Gastroesophageal sphincter (tissue), 4 donors: ENCODE results near the gene ZNF385A. TPM values are rescaled to one million over a fixed set of nuclear protein-coding genes. Genes with fewer than 3 reads are reported as not detected.
"Not testable (repeated sequence)": the region's sequence is repeated elsewhere in the genome, so short reads cannot be mapped to it uniquely, and the experiment has no call there.

ENCODE experiments used
- ATAC-seq: fragments of 150-250 bp; one replicate; pipeline ENCODE4 v1.9.1; 2016; ENCODE audit warnings: mild to moderate bottlenecking, moderate library complexity
- H3K27ac ChIP-seq, 4 donors: fragments of 200-600 bp; sonication (generic) in 3 of 4; 1 replicate in 3 of 4; 2 replicates in 1 of 4; pipeline ENCODE4 v1.5.1; 2016 to 2019
- H3K27me3 ChIP-seq: fragments of 200-600 bp; sonication (generic); one replicate; pipeline ENCODE4 v1.5.1; 2019
- H3K36me3 ChIP-seq, 2 donors: fragments of 200-600 bp; sonication (generic); one replicate each; pipeline ENCODE4 v1.5.1; 2019; ENCODE audit warnings: control low read depth in 1 of 2
- H3K4me1 ChIP-seq, 3 donors: fragments of 200-600 bp; sonication (generic); 1 replicate in 2 of 3; 2 replicates in 1 of 3; pipeline ENCODE4 v1.5.1; 2016 to 2019; ENCODE audit warnings: control low read depth in 2 of 3
- H3K4me3 ChIP-seq, 2 donors: fragments of 200-600 bp; sonication (generic); one replicate each; pipeline ENCODE4 v1.5.1; 2019; ENCODE audit warnings: mild to moderate bottlenecking in 1 of 2, moderate library complexity in 1 of 2
- H3K9me3 ChIP-seq, 3 donors: fragments of 200-600 bp; sonication (generic); one replicate each; pipeline ENCODE4 v1.5.1; 2017 to 2019; ENCODE audit warnings: control low read depth in 2 of 3
- EP300 ChIP-seq: sonication (generic); formaldehyde crosslinking; IDR thresholded peaks from one replicate; pipeline ENCODE4 v1.6.1; 2017; ENCODE audit warnings: antibody characterized with exemption, mild to moderate bottlenecking
- POLR2A ChIP-seq, 2 donors: fragments of 450-650 bp; IDR thresholded peaks; one replicate each; pipeline ENCODE4 v1.6.1; 2017; ENCODE audit warnings: antibody characterized with exemption in 2 of 2, mild to moderate bottlenecking in 2 of 2, moderate library complexity in 1 of 2
- POLR2AphosphoS5 ChIP-seq: sonication (generic); formaldehyde crosslinking; IDR thresholded peaks from one replicate; pipeline ENCODE4 v1.6.1; 2017; ENCODE audit warnings: antibody characterized with exemption
- WGBS, 2 donors: methylation state at CpG; one replicate each; pipeline ENCODE4 v1.1.5; 2018; ENCODE audit warnings: low coverage in 1 of 2; 5-methylcytosine and 5-hydroxymethylcytosine counted together
- total RNA-seq, 4 donors: library from RNA; depleted of rRNA; stranded (reverse); fragments of >200 nt; gene quantifications; one replicate each; pipeline ENCODE4 v1.1.0, GENCODE V29; 2016
- TF ChIP-seq, protein P1 (sequence below), 4 experiments: fragments of 200-600 bp in 2 of 4; fragments of 450-650 bp in 2 of 4; sonication (generic) in 1 of 4; IDR thresholded peaks; one replicate each; pipeline ENCODE4 v1.5.1; 2017 to 2019; ENCODE audit warnings: antibody characterized with exemption in 4 of 4, mild to moderate bottlenecking in 2 of 4, moderate library complexity in 2 of 4

ZNF385A gene
- total RNA-seq, 4 donors from 2014 or later: 7.5 to 28.0 (median 19.5) TPM

GRCh38 chr12:54355104-54355815, 29.3 kb downstream of the ZNF385A start:
- no peak for ATAC-seq
- Histone ChIP-seq H3K27ac (peak overlapping the region in 1 of 4 donors; percentile 91), H3K9me3 (no peaks in the 10 kb centered on the region), H3K36me3 (peaks cover 0 to 12% of the 10 kb centered on the region in 2 donors), H3K4me3 (no peak overlapping the region), H3K27me3 (no peaks in the 10 kb centered on the region), H3K4me1 (peaks cover 4 to 80% (median 22%) of the 10 kb centered on the region in 3 donors)
- WGBS, 2 donors: 60 to 64% methylated on average over 4 to 6 of the region's 6 CpGs
- TF ChIP-seq POLR2A (IDR thresholded peaks at IDR 0.05) (no peak), POLR2AphosphoS5 (no peak)
- TF ChIP-seq, protein P1, sequence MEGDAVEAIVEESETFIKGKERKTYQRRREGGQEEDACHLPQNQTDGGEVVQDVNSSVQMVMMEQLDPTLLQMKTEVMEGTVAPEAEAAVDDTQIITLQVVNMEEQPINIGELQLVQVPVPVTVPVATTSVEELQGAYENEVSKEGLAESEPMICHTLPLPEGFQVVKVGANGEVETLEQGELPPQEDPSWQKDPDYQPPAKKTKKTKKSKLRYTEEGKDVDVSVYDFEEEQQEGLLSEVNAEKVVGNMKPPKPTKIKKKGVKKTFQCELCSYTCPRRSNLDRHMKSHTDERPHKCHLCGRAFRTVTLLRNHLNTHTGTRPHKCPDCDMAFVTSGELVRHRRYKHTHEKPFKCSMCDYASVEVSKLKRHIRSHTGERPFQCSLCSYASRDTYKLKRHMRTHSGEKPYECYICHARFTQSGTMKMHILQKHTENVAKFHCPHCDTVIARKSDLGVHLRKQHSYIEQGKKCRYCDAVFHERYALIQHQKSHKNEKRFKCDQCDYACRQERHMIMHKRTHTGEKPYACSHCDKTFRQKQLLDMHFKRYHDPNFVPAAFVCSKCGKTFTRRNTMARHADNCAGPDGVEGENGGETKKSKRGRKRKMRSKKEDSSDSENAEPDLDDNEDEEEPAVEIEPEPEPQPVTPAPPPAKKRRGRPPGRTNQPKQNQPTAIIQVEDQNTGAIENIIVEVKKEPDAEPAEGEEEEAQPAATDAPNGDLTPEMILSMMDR (IDR thresholded peaks at IDR 0.05): no peak

DNA sequence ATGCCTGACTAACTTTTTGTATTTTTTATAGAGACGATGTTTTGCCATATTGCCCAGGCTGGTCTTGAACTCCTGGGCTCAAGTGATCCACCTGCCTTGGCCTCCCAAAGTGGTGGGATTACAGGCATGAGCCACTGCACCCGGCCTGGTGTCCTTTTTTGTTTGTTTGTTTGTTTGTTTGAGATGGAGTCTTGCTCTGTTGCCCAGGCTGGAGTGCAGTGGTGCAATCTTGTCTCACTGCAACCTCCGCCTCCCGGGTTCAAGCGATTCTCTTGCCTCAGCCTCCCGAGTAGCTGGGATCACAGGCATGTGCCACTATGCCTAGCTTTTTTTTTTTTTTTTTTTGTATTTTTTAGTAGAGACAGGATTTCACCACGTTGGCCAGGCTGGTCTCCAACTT, 30.3 kb downstream of the ZNF385A start:
- ATAC-seq, H3K9me3 ChIP-seq, H3K27me3 ChIP-seq, H3K4me3 ChIP-seq: not testable (repeated sequence)
- H3K27ac ChIP-seq: peak overlapping the region in 2 of 4 donors; percentile 11 to 83
- peaks cover 4 to 74% (median 22%) of the 10 kb centered on the region in 3 donors for H3K4me1 ChIP-seq
- H3K36me3 ChIP-seq: peaks cover 4 to 22% of the 10 kb centered on the region in 2 donors
- 63 to 71% methylated on average over 5 to 6 of the region's 7 CpGs for WGBS, 2 donors

GRCh38 chr12:54352891-54353874, 31.4 kb downstream of the ZNF385A start:
- no peaks in the 10 kb centered on the region for H3K9me3 ChIP-seq
- TF ChIP-seq POLR2AphosphoS5 (no peak), POLR2A (IDR thresholded peaks at IDR 0.05) (no peak), EP300 (no peak)
- TF ChIP-seq, protein P1 (IDR thresholded peaks at IDR 0.05): no peak
- peak overlapping the region; percentile 40 to 83 (median 80) for H3K27ac ChIP-seq
- H3K4me1 ChIP-seq: peaks cover 4 to 68% (median 20%) of the 10 kb centered on the region in 3 donors
- H3K4me3 ChIP-seq: no peak overlapping the region
- peaks cover 4 to 33% of the 10 kb centered on the region in 2 donors for H3K36me3 ChIP-seq
- WGBS, 2 donors: 14% methylated on average over 1 of the region's 1 CpG; no CpG with 5 or more reads in 1 of the 2 donors
- no peaks in the 10 kb centered on the region for H3K27me3 ChIP-seq
- peak; percentile 65 for ATAC-seq

DNA sequence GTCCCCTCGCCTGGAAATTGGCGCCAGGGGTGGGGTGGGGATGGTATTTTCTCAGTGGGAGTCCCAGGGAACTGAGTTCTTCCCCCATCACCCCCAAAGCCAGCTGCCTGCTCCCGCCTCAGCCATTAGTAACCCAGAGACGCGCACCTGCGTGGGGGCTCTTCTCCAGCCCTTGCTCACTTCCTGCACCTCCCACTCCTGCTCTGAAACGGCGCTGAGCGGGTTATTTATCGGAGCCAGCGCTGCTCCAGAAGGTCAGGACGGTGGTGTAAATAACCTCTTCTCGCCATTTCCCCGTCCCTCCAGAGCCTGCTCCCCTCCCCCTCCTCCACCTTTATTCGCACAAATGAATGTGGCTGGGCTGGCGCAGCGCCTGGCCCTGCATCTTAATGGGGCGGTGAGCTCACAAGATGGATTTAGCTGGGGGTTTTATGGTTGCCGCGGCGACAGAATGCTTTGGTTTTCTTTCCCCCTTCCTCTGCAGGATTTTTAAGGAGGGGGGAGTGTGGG, 32.5 kb downstream of the ZNF385A start:
- ATAC-seq: peak; percentile 39
- Histone ChIP-seq H3K27ac (peak overlapping the region; percentile 40 to 83 (median 80)), H3K9me3 (no peaks in the 10 kb centered on the region), H3K4me3 (peak overlapping the region in 1 of 2 donors; percentile 33), H3K4me1 (peaks cover 4 to 57% (median 19%) of the 10 kb centered on the region in 3 donors), H3K36me3 (peaks cover 4 to 44% of the 10 kb centered on the region in 2 donors), H3K27me3 (no peaks in the 10 kb centered on the region)
- WGBS, 2 donors: 12 to 20% methylated on average over 6 to 9 of the region's 21 CpGs
- TF ChIP-seq, protein P1 (IDR thresholded peaks at IDR 0.05): no peak
- TF ChIP-seq EP300: no peak
- TF ChIP-seq POLR2A (IDR thresholded peaks at IDR 0.05): no peak
- peak; percentile 67 for TF ChIP-seq POLR2AphosphoS5

- WGBS, 2 donors: 49 to 53% methylated on average over 3 to 4 of the region's 4 CpGs
- Histone ChIP-seq H3K27me3 (no peaks in the 10 kb centered on the region), H3K4me3 (no peak overlapping the region), H3K27ac (peak overlapping the region in 3 of 4 donors; percentile 80 to 83 (median 81)), H3K9me3 (no peaks in the 10 kb centered on the region), H3K36me3 (peaks cover 4 to 51% of the 10 kb centered on the region in 2 donors), H3K4me1 (peaks cover 4 to 50% (median 19%) of the 10 kb centered on the region in 3 donors)
- TF ChIP-seq, protein P1 (IDR thresholded peaks at IDR 0.05): no peak
- TF ChIP-seq POLR2AphosphoS5 (no peak), EP300 (no peak), POLR2A (IDR thresholded peaks at IDR 0.05) (no peak)
- no peak for ATAC-seq
Measured at GRCh38 chr12:54351341-54351740, 33.2 kb downstream of the ZNF385A start.
